ENCODE data around the gene TMEM134. TPM values are rescaled to one million over a fixed set of nuclear protein-coding genes. Genes with fewer than 3 reads are reported as not detected.

Gene TMEM134
- total RNA-seq, 1 experiment from 2014 or later, result 52.2 TPM

GRCh38 chr11:67463186-67463585 lies 5.9 kb downstream of the TMEM134 start:
- Mint-ChIP-seq H3K27me3 (ENCODE audit: insufficient read depth, unreplicated experiment) (no peaks in the 10 kb centered on the region), H3K4me3 (ENCODE audit: unreplicated experiment) (no peak overlapping the region), H3K36me3 (ENCODE audit: insufficient read depth, unreplicated experiment) (peaks cover 23% of the 10 kb centered on the region), H3K4me1 (ENCODE audit: low read depth, unreplicated experiment) (peaks cover 16% of the 10 kb centered on the region), H3K9me3 (ENCODE audit: unreplicated experiment) (no peaks in the 10 kb centered on the region), H3K27ac (ENCODE audit: unreplicated experiment) (no peak overlapping the region)
- no peaks in the 10 kb centered on the region for H3K9me3 ChIP-seq
- BruUV-seq (replicated peaks), result no TSS peak
- no peaks in the 10 kb centered on the region for H3K36me3 ChIP-seq (ENCODE audit: control insufficient read depth, insufficient read depth, low read length)
- H3K4me3 ChIP-seq (ENCODE audit: low read depth, low read length), result no peak overlapping the region
- intact Hi-C loops (cut with micrococcal nuclease; ENCODE audit: unreplicated experiment), result no loop called here
- POLR2A ChIA-PET, result interaction anchor here (0.5 to 1.0 kb wide), 2 partner anchors 20 to 117 kb away, joined by 3 to 6 read pairs; partner anchors contain the start of gene CORO1B
- TF ChIP-seq CTCF (IDR thresholded peaks at IDR 0.05; ENCODE audit: insufficient read depth in 1 of 2, low read depth in 1 of 2, low read length in 1 of 2, severe bottlenecking in 1 of 2, unreplicated experiment in 1 of 2), result no peak
- DNase-seq, result peak in 1 of 2 experiments; percentile 39
- CTCF ChIA-PET, result interaction anchor here (0.7 kb wide), 1 partner anchor 74 kb away, joined by 3 read pairs; no protein-coding TSS in a partner anchor
- H3K27me3 ChIP-seq (replicated peaks; ENCODE audit: control insufficient read depth, insufficient read depth, low read length), result no peaks in the 10 kb centered on the region
- H3K4me1 ChIP-seq, result peaks cover 21% of the 10 kb centered on the region

GRCh38 chr11:67458266-67458665 lies 10.8 kb downstream of the TMEM134 start:
- Mint-ChIP-seq H3K36me3 (ENCODE audit: insufficient read depth, unreplicated experiment) (peaks cover 7% of the 10 kb centered on the region), H3K27ac (ENCODE audit: unreplicated experiment) (no peak overlapping the region), H3K27me3 (ENCODE audit: insufficient read depth, unreplicated experiment) (no peaks in the 10 kb centered on the region), H3K4me1 (ENCODE audit: low read depth, unreplicated experiment) (no peaks in the 10 kb centered on the region), H3K9me3 (ENCODE audit: unreplicated experiment) (no peaks in the 10 kb centered on the region), H3K4me3 (ENCODE audit: unreplicated experiment) (no peak overlapping the region)
- Histone ChIP-seq H3K27me3 (replicated peaks; ENCODE audit: control insufficient read depth, insufficient read depth, low read length) (no peaks in the 10 kb centered on the region), H3K4me1 (no peaks in the 10 kb centered on the region), H3K36me3 (ENCODE audit: control insufficient read depth, insufficient read depth, low read length) (no peaks in the 10 kb centered on the region), H3K9me3 (no peaks in the 10 kb centered on the region), H3K4me3 (ENCODE audit: low read depth, low read length) (no peak overlapping the region)
- ChIA-PET CTCF (no interaction called here), POLR2A (no interaction called here)
- no peak for DNase-seq
- BruUV-seq (replicated peaks), result no TSS peak
- intact Hi-C loops (cut with micrococcal nuclease; ENCODE audit: unreplicated experiment), result no loop called here
- no peak for TF ChIP-seq CTCF (IDR thresholded peaks at IDR 0.05; ENCODE audit: insufficient read depth in 1 of 2, low read depth in 1 of 2, low read length in 1 of 2, severe bottlenecking in 1 of 2, unreplicated experiment in 1 of 2)

- intact Hi-C loops (cut with micrococcal nuclease; ENCODE audit: unreplicated experiment), result no loop called here
- no peaks in the 10 kb centered on the region for H3K9me3 Mint-ChIP-seq (ENCODE audit: unreplicated experiment)
- H3K27ac Mint-ChIP-seq (ENCODE audit: unreplicated experiment), result no peak overlapping the region
- H3K4me1 ChIP-seq, result no peaks in the 10 kb centered on the region
- ChIA-PET POLR2A (no interaction called here), CTCF (no interaction called here)
- H3K4me3 ChIP-seq (ENCODE audit: low read depth, low read length), result no peak overlapping the region
- TF ChIP-seq CTCF (IDR thresholded peaks at IDR 0.05; ENCODE audit: insufficient read depth in 1 of 2, low read depth in 1 of 2, low read length in 1 of 2, severe bottlenecking in 1 of 2, unreplicated experiment in 1 of 2), result no peak
- no peaks in the 10 kb centered on the region for H3K27me3 Mint-ChIP-seq (ENCODE audit: insufficient read depth, unreplicated experiment)
- no peaks in the 10 kb centered on the region for H3K36me3 ChIP-seq (ENCODE audit: control insufficient read depth, insufficient read depth, low read length)
- H3K36me3 Mint-ChIP-seq (ENCODE audit: insufficient read depth, unreplicated experiment), result no peaks in the 10 kb centered on the region
- no peaks in the 10 kb centered on the region for H3K4me1 Mint-ChIP-seq (ENCODE audit: low read depth, unreplicated experiment)
- no peaks in the 10 kb centered on the region for H3K27me3 ChIP-seq (replicated peaks; ENCODE audit: control insufficient read depth, insufficient read depth, low read length)
- no peaks in the 10 kb centered on the region for H3K9me3 ChIP-seq
- no peak overlapping the region for H3K4me3 Mint-ChIP-seq (ENCODE audit: unreplicated experiment)
- peak in 1 of 2 experiments; percentile 35 for DNase-seq
- BruUV-seq (replicated peaks), result no TSS peak
Measured at GRCh38 chr11:67457453-67457852, 11.6 kb downstream of the TMEM134 start.

Data from Caco-2 (cell line).